NCI-H446 (cell line): Measurements from ENCODE around the gene TCEANC2.

ENCODE experiments used
- DNase-seq, 2 experiments: peaks; one replicate each; lab custom pipeline; 2025; lab: John Stamatoyannopoulos, UW

Gene TCEANC2

DNA sequence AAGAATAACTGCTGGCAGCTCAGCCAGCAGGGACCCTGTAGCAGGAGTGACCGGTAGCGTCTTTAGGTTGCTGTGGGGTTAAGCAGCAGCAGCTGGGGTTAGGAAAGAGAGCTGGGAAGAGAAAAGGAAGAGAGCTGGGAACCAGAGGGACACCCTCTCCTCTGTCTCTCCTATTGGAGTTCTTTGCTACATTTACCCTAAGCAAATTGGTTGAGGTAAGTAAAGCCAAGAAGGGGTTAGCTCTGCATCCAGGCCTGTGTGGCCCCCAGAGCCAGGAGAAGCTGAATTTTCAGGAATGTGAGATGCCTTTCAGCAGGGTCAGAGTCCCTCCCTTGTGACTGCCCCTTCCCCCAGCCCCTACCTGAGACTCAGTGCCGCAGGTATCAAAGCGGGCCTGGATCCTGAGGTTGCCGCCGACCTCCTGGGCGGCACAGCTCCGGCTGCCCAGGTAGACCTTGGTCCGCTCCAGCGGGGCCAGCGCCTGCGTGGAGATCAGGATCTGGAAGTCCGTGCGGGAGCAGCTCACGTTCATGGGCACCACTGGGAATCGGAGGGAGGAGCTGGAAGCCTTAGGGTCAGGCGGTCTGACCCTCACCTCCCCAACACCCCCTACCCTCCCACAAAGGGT is 83.0 kb downstream of the TCEANC2 start:
- DNase-seq = no peak

DNA sequence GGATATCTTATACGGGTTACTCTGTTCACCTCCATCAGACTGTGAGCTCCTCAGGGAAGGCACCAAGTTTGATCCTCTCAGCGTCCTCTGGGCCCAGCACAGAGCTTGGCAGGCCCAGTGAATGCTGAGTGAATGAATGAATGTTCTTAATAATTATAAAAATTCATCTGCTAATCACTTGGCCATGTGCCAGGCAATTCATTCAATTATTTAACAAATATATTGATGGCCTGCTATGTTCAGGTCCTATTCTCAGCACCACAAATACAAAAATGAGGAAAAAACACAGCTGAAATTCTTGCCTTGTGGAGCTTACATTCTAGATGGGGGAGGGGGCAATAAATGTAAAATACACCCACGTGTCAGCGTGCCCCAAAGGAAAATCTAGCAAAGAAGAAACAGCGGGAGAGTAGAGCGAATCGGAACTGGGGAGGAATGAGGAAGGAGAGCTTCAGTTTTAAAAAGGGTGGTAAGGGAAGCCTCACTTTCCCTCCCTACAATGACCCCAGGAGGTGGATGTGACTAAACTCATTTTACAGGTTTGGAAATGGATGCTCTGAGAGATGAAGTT is 83.6 kb downstream of the TCEANC2 start:
- no peak for DNase-seq

DNA sequence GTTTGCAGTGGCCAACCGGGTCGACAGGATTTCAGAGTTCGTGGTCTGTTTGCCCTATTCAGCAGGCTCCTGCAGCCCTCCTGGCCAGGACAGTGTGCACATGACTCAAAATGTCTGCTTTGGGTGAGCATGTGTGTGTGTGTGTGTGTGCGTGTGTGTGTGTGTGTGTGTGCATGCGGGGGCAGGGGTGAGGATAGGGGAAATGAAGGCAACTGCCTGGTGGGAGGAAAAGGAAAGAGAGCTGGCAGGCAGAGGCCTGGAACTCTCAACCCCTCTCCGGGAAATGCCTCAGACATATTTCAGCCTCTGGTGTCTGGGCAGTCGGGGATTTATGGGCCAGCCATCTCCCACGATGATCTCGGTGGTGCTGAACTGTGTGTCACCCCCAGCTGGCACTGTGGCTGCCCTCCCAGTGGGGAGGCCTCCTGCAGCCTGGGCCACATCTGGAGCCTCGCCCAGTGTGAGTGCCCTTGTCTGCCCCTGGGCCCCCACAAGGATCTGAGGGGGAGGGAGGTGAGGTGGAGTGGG is 84.2 kb downstream of the TCEANC2 start:
- no peak for DNase-seq

DNA sequence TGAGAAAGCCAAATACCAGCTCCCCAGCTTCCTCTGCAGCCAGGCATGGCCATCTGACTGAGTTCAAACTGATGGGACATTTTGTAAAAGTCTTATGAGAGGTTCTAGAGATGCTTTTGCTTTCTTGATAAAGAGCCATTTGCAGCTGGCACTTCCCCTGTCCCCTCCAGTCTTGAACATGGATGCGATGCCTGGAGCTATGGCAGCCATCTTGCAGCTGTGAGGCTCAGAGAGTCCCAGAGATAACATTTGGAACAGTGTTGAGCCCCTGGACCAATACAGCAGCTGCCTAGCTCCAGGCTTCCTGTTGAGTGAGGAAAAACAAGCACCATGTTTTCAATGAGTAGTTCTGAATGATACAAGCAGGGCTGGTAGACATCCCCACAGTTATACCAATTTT is 85.6 kb downstream of the TCEANC2 start:
- no peak for DNase-seq

DNA sequence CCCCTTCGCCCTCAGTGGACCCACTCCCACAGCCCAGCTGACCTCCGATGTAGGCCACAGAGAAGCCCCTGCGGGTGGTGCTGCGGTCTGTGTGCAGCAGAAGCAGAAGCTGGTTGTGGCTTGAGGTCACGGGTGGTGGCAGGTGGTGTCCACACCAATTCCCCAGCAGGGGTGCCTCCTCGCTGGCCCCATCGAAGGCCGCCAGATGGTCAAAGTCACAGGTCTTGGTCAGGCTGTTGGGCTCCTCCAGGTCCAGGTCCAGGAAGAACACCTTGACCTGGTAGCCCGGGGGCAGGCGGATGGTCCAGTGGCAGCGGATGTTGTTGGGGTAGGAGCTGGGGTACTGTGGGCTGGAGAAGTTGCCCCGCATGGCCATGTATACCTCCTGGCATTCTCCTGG is 86.3 kb downstream of the TCEANC2 start:
- no peak for DNase-seq

DNA sequence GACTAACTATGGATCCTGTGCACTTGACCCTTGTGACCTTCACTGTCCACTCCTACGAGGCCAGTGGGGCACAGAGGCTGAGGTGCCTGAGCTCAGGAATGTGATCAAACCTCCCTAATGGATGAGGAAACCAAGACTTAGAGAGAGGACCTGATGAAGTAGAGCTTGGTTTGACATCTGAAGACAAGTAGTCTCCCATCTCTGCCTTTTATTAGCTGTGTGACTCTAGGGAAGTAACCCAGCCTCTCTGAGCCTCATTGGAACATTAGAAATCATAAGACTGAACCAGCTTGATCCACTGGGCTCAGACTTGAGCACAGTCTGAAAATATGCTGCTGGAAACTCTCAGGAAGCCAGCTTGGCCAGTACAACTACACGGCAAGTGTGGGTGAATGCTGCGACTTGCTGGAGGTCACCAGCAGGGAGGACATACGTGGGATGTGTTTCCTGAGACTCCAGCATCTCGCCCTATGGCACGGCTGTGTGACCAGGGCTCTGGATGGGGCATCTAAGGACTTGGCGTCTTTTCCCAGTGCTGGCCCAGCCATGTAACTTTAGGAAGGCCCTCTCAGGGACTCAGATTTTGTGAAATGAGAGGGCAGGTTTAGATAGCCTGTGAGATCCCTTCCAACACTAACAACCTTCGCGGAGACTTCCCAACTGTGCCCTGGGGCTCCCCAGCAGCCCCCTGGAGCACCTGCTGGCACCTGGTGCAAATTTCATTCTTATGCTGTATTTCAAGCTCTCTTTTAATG is 88.9 kb downstream of the TCEANC2 start:
- no peak for DNase-seq

DNA sequence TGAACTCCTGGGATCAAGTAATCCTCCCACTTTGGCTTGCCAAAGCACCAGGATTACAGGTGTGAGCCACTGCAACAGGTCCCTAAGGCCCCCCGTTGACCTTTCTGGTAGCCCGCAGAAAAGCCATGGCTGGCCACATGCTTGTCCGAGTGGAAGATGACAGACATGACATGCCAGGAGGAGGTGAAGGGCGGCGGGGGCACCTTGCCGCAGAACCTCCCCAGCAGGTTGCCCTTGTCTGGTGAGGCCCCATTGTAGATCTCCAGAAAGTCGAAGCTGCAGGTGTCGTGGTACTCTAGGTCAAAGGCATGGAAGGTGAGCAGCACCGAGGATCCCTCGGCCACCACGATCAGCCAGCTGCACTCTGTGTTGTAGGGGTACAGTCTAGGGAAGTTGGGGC is 91.0 kb downstream of the TCEANC2 start:
- no peak for DNase-seq

DNA sequence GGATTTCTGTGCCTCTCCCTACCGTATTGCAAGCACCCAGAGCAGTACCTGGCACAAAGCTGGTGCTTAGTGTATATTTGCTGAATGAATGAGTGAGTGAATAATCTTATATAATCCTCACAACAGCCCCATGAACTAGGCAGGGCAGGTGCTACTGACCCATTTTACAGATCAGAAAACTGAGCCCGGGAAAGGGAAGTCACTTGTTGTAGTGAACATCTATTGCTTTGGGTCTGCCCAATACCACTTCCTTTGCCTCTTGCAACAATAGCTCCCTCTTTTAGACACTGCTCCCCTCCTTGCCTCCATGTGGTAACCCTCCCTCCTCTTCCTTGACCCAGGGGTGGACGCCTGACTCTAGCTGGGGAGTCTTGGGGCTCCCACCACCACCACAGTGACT is 96.3 kb downstream of the TCEANC2 start:
- no peak for DNase-seq

DNA sequence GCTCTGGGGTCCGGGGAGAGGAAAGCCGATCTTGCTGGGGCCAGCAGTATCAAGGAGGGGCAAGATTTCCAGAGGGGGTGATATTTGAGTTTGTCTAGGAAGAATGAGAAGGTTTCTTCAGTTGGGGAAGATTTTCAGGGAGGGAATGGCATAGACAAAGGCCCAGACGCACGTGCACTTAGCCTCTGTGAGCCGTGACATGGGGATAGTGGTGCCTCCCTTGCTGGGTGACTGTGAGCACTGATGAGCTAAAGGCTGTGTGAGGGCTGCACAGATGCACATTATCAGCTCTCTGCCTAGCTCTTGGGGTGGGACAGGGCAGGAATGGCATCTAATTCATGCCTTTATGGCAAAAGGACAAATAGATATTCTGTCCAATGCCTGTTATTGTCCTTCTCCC is 97.6 kb downstream of the TCEANC2 start:
- no peak for DNase-seq

DNA sequence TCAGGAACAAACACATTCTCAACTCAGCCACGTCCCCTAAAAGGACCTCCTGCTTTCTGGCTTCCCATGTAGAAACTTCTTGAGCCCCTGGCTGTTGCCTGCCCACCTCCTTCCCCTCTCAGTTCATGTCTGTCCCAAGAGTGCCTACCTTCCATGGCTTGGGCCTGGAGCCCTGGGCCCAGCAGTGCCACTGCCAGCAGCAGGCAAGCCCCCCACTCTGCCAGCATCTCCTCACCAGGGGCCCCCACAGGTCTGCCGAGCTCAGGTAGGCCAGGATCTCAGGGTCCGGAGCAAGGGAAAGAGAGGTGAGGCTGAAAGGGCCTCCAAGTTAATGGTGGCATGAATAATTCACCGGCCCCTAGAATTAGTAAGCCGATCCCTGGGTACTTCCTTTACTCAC is 99.3 kb downstream of the TCEANC2 start, which contains the start of gene CDCP2:
CDCP2 (minus strand) TSS at position 305 of the 400 bp plus-strand sequence; CDS start at position 227, 78 bp downstream.
- DNase-seq = no peak

DNA sequence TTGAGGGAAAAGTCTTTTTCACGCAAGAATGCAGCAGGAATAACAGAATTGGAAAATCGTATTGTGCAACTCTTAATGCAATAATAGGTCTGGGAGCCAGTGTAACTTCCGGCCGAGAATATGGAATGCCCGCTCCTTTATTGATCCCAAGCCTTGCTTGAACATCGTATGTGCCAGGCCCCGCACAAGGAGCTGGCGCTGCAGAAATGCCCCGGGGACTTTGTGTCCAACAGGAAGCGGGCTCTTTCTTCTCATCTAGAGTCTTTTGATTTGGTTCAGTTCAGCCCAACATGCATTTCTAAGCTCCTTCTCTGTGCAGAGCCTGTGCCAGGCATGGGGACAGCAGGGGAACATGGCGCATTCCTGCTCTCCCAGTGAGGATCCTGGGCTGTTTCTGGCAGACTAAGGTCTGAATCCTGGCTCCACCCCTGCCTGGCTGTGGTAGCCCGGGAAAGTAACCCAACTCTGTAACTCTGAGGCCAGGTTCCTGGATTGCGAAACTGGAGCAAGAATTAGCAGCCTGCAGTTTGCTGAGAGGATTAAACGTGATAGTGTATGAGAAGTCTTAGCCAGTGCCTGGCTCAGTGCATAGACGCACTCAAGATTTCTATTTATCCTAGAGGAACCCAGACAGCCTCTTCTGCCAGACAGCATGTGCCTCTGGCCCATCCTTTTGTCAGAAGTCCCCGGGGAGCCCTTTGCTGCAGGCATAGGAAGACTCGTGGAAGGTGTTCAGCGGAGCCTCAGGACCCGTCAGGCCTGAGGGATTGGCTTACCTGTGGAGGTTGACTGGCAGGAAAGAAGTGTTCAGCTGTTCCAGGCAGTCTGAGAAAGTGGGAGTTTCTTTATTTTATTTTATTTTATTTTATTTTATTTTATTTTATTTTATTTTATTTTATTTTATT is 100.4 kb downstream of the TCEANC2 start:
- peak in 1 of 2 experiments; percentile 31 for DNase-seq
